Measurements from ENCODE around the gene B4GALNT3. TPM values are rescaled to one million over a fixed set of nuclear protein-coding genes. Genes with fewer than 3 reads are reported as not detected.
A peak's percentile ranks its signal among the peaks of the same experiment; 100 is the strongest.

B4GALNT3 gene
- total and polyA plus RNA-seq, 4 donors: 1.7 to 36.1 (median 13.0) TPM

DNA sequence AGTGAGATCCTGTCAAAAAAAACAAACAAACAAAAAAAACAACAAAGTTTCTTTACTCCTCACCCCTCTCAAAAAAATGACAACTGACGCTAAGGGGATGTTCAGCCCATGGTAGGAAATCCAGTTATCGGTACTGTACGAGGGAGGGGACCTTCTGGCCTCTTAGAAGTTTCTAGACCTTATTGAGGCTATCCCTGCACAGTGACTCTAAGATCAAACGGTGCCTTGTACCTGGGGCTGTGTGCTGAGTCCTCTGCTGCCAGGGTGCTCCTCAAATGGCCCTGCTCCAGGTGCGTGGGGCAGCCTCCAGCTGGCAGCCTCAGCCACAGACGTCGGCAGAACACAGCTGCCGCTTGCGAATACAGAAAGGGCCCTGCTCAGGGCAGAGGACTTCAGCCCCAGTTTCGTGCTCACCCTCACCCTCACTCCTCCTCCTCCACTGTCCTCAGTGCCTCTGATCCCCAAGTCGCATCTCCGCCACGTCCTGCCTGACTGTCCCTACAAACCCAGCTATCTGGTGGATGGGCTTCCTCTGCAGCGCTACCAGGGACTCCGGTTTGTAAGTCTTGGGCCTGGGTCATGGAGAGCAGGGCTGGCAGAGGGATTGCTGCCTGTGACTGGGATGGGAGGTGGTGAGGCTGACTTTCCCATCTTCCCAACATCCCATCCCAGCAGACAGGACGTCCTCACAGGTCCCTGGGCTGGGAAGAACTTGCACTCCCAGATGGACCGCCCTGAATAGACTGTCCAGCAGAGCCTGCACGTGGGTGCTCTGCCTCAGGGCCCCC is 90.9 kb downstream of the B4GALNT3 start:
- WGBS, 2 donors: 81 to 91% methylated on average over 18 of the region's 18 CpGs
- TF ChIP-seq, protein P1, sequence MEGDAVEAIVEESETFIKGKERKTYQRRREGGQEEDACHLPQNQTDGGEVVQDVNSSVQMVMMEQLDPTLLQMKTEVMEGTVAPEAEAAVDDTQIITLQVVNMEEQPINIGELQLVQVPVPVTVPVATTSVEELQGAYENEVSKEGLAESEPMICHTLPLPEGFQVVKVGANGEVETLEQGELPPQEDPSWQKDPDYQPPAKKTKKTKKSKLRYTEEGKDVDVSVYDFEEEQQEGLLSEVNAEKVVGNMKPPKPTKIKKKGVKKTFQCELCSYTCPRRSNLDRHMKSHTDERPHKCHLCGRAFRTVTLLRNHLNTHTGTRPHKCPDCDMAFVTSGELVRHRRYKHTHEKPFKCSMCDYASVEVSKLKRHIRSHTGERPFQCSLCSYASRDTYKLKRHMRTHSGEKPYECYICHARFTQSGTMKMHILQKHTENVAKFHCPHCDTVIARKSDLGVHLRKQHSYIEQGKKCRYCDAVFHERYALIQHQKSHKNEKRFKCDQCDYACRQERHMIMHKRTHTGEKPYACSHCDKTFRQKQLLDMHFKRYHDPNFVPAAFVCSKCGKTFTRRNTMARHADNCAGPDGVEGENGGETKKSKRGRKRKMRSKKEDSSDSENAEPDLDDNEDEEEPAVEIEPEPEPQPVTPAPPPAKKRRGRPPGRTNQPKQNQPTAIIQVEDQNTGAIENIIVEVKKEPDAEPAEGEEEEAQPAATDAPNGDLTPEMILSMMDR (IDR thresholded peaks at IDR 0.05; ENCODE audit: control extremely low read depth, extremely low read depth): no peak
- no peaks in the 10 kb centered on the region for H3K27me3 ChIP-seq (ENCODE audit: control insufficient read depth in 3 of 3, insufficient read depth in 3 of 3, low read length in 2 of 3)
- peak overlapping the region in 1 of 2 donors; percentile 35 for H3K27ac ChIP-seq (ENCODE audit: low read depth in 1 of 2, low read length in 1 of 2)
- ATAC-seq (ENCODE audit: insufficient read depth, low FRiP score): no peak
- no peak overlapping the region for H3K4me3 ChIP-seq
- H3K4me1 ChIP-seq (ENCODE audit: control insufficient read depth in 5 of 5, insufficient read depth in 5 of 5, low read length in 5 of 5): peaks cover 0 to 13% (median 0%) of the 10 kb centered on the region in 5 donors
- no peak overlapping the region for H3K9ac ChIP-seq (ENCODE audit: insufficient read depth in 1 of 2, low read length in 2 of 2)
- no peaks in the 10 kb centered on the region for H3K9me3 ChIP-seq (ENCODE audit: control insufficient read depth in 4 of 4, insufficient read depth in 3 of 4, low read length in 3 of 4)
- H3K36me3 ChIP-seq (ENCODE audit: control insufficient read depth in 4 of 4, insufficient read depth in 4 of 4, low read length in 4 of 4): peaks cover 0 to 3% (median 0%) of the 10 kb centered on the region in 4 donors
- no peak for DNase-seq

DNA sequence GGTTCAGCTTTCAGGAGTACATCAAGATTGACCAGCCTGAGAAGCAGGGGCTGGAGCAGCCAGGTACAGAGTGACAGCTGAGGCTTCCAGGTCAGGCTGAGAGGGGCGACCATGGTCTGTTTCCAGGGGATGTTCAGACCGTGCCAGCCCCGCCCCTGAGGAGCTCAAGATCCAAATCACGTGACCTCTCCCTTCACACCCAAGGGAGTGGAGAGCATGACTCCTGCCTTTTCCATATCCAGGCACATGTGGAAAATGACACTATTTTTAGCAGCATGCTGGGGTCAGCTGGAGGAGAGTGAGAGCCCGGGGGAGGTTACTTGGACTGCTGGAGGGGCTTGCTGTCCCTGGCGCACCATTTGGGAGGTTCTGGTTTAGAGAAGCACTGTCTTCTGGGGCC is 92.7 kb downstream of the B4GALNT3 start:
- no peak for DNase-seq
- Histone ChIP-seq H3K9ac (ENCODE audit: insufficient read depth in 1 of 2, low read length in 2 of 2) (no peak overlapping the region), H3K27ac (ENCODE audit: low read depth in 1 of 2, low read length in 1 of 2) (peak overlapping the region in 1 of 2 donors; percentile 34), H3K4me3 (no peak overlapping the region), H3K36me3 (ENCODE audit: control insufficient read depth in 4 of 4, insufficient read depth in 4 of 4, low read length in 4 of 4) (peaks cover 0 to 3% (median 0%) of the 10 kb centered on the region in 4 donors), H3K27me3 (ENCODE audit: control insufficient read depth in 3 of 3, insufficient read depth in 3 of 3, low read length in 2 of 3) (no peaks in the 10 kb centered on the region), H3K9me3 (ENCODE audit: control insufficient read depth in 4 of 4, insufficient read depth in 3 of 4, low read length in 3 of 4) (no peaks in the 10 kb centered on the region), H3K4me1 (ENCODE audit: control insufficient read depth in 5 of 5, insufficient read depth in 5 of 5, low read length in 5 of 5) (peaks cover 0 to 13% (median 0%) of the 10 kb centered on the region in 5 donors)
- WGBS, 2 donors: 62 to 68% methylated on average over 6 of the region's 6 CpGs
- TF ChIP-seq, protein P1 (IDR thresholded peaks at IDR 0.05; ENCODE audit: control extremely low read depth, extremely low read depth): no peak
- no peak for ATAC-seq (ENCODE audit: insufficient read depth, low FRiP score)

DNA sequence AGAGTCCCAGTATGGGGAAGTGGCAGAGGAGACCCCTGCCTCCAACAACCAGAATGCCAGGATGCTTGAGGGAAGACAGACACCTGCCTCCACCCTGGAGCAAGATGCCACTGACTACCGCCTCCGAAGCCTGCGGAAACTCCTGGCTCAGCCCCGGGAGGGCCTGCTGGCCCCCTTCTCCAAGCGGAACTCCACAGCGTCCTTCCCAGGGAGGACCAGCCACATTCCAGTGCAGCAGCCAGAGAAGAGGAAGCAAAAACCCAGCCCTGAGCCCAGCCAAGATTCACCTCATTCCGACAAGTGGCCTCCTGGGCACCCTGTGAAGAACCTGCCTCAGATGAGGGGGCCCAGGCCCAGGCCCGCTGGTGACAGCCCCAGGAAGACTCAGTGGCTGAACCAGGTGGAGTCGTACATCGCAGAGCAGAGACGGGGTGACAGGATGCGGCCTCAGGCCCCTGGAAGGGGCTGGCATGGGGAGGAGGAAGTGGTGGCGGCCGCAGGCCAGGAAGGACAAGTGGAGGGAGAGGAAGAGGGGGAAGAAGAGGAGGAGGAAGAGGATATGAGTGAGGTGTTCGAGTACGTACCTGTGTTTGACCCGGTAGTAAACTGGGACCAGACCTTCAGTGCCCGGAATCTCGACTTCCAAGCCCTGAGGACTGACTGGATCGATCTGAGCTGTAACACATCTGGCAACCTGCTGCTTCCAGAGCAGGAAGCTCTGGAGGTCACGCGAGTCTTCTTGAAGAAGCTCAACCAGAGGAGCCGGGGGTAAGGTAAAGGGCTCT is 93.7 kb downstream of the B4GALNT3 start:
- no peak overlapping the region for H3K4me3 ChIP-seq
- peaks cover 0 to 3% (median 0%) of the 10 kb centered on the region in 4 donors for H3K36me3 ChIP-seq (ENCODE audit: control insufficient read depth in 4 of 4, insufficient read depth in 4 of 4, low read length in 4 of 4)
- H3K27ac ChIP-seq (ENCODE audit: low read depth in 1 of 2, low read length in 1 of 2): peak overlapping the region in 1 of 2 donors; percentile 34
- TF ChIP-seq, protein P1 (IDR thresholded peaks at IDR 0.05; ENCODE audit: control extremely low read depth, extremely low read depth): no peak
- ATAC-seq (ENCODE audit: insufficient read depth, low FRiP score) (no peak), DNase-seq (no peak)
- peaks cover 0 to 13% (median 0%) of the 10 kb centered on the region in 5 donors for H3K4me1 ChIP-seq (ENCODE audit: control insufficient read depth in 5 of 5, insufficient read depth in 5 of 5, low read length in 5 of 5)
- H3K9me3 ChIP-seq (ENCODE audit: control insufficient read depth in 4 of 4, insufficient read depth in 3 of 4, low read length in 3 of 4): no peaks in the 10 kb centered on the region
- no peak overlapping the region for H3K9ac ChIP-seq (ENCODE audit: insufficient read depth in 1 of 2, low read length in 2 of 2)
- H3K27me3 ChIP-seq (ENCODE audit: control insufficient read depth in 3 of 3, insufficient read depth in 3 of 3, low read length in 2 of 3): no peaks in the 10 kb centered on the region
- WGBS, 2 donors: 48 to 66% methylated on average over 23 of the region's 23 CpGs

All from lung (tissue), 12 donors.